Trophoblast cell (in vitro differentiated cells and primary cell): ENCODE measurements around the gene TLE4.

Experiments
- DNase-seq, 2 donors: peaks; one replicate each; pipeline ENCODE4 v3.0.0-alpha.2; 2016
- H2AFZ ChIP-seq: 2 replicates; pipeline ENCODE4 v1.6.1; 2013; ENCODE audit warnings: low read length, moderate library complexity, mild to moderate bottlenecking; ENCODE audit not compliant: insufficient read depth, poor library complexity
- H2AK5ac ChIP-seq: 2 replicates; pipeline ENCODE4 v1.6.1; 2013; ENCODE audit warnings: mild to moderate bottlenecking, low read length
- H2BK120ac ChIP-seq: 2 replicates; pipeline ENCODE4 v1.6.1; 2013; ENCODE audit warnings: low read length, mild to moderate bottlenecking, moderate library complexity; ENCODE audit not compliant: insufficient read depth, poor library complexity
- H2BK12ac ChIP-seq: 2 replicates; pipeline ENCODE4 v1.6.1; 2013; ENCODE audit warnings: mild to moderate bottlenecking, low read length, moderate library complexity
- H2BK5ac ChIP-seq: 2 replicates; pipeline ENCODE4 v1.6.1; 2013; ENCODE audit warnings: low read length, low read depth, moderate library complexity, mild to moderate bottlenecking; ENCODE audit not compliant: poor library complexity
- H3K14ac ChIP-seq: 2 replicates; pipeline ENCODE4 v1.6.1; 2013; ENCODE audit warnings: mild to moderate bottlenecking, low read length
- H3K18ac ChIP-seq: 2 replicates; pipeline ENCODE4 v1.6.1; 2013; ENCODE audit warnings: mild to moderate bottlenecking, low read length
- H3K23ac ChIP-seq: 2 replicates; pipeline ENCODE4 v1.6.1; 2013; ENCODE audit warnings: low read length
- H3K27ac ChIP-seq: 2 replicates; pipeline ENCODE4 v1.5.1; 2013; ENCODE audit warnings: low read depth, mild to moderate bottlenecking, inconsistent platforms, low read length, moderate library complexity
- H3K27me3 ChIP-seq: 2 replicates; pipeline ENCODE4 v1.6.1; 2013; ENCODE audit warnings: inconsistent platforms, mild to moderate bottlenecking, low read length, moderate library complexity; ENCODE audit not compliant: insufficient read depth
- H3K36me3 ChIP-seq, 2 experiments: 1 replicate in 1 of 2; 2 replicates in 1 of 2; pipeline ENCODE4 v1.6.1; 2013; ENCODE audit warnings: low read length in 2 of 2, mild to moderate bottlenecking in 2 of 2, moderate library complexity in 1 of 2; ENCODE audit not compliant: insufficient read depth in 2 of 2, control insufficient read depth in 1 of 2
- H3K4ac ChIP-seq: 2 replicates; pipeline ENCODE4 v1.6.1; 2013; ENCODE audit warnings: low read depth, mild to moderate bottlenecking, low read length, moderate library complexity
- H3K4me1 ChIP-seq, 2 experiments: 1 replicate in 1 of 2; 2 replicates in 1 of 2; pipeline ENCODE4 v1.6.1; 2013; ENCODE audit warnings: low read length in 2 of 2, mild to moderate bottlenecking in 2 of 2, moderate library complexity in 1 of 2; ENCODE audit not compliant: insufficient read depth in 2 of 2, control insufficient read depth in 1 of 2
- H3K4me2 ChIP-seq: 2 replicates; pipeline ENCODE4 v1.6.1; 2013; ENCODE audit warnings: inconsistent platforms, mild to moderate bottlenecking, low read length, moderate library complexity
- H3K4me3 ChIP-seq: 2 replicates; pipeline ENCODE4 v1.5.1; 2013; ENCODE audit warnings: mild to moderate bottlenecking, low read depth, low read length, inconsistent platforms
- H3K79me1 ChIP-seq: one replicate; pipeline ENCODE4 v1.6.1; 2013; ENCODE audit warnings: low read length
- H3K79me2 ChIP-seq: 2 replicates; pipeline ENCODE4 v1.6.1; 2013; ENCODE audit warnings: low read length, mild to moderate bottlenecking; ENCODE audit not compliant: control insufficient read depth, insufficient read depth, poor library complexity
- H3K9ac ChIP-seq: 2 replicates; pipeline ENCODE4 v1.6.1; 2013; ENCODE audit warnings: mild to moderate bottlenecking, low read length
- H3K9me3 ChIP-seq: 2 replicates; pipeline ENCODE4 v1.6.1; 2013; ENCODE audit warnings: low read depth, mild to moderate bottlenecking, control low read depth, inconsistent platforms, low read length; ENCODE audit not compliant: insufficient read depth
- H4K12ac ChIP-seq: 2 replicates; pipeline ENCODE4 v1.6.1; 2013; ENCODE audit warnings: low read depth, mild to moderate bottlenecking, low read length, moderate library complexity
- H4K8ac ChIP-seq: 2 replicates; pipeline ENCODE4 v1.6.1; 2013; ENCODE audit warnings: low read depth, mild to moderate bottlenecking, low read length, moderate library complexity
- H4K91ac ChIP-seq: one replicate; pipeline ENCODE4 v1.6.1; 2013; ENCODE audit warnings: low read depth, mild to moderate bottlenecking, low read length, moderate library complexity
- WGBS: extraction: QIAGEN DNeasy Blood & Tissue Kit; methylation state at CpG from one replicate; pipeline ENCODE4 v1.1.7; 2013; ENCODE audit warnings: missing lambda C conversion rate; ENCODE audit not compliant: insufficient read length, insufficient coverage; ENCODE audit errors: extremely low coverage; 5-methylcytosine and 5-hydroxymethylcytosine counted together

Gene TLE4

GRCh38 chr9:79623799-79624721 is 52.3 kb downstream of the TLE4 start:
- no peak overlapping the region for H3K4me3 ChIP-seq
- H3K23ac ChIP-seq: no peak overlapping the region
- H2AK5ac ChIP-seq: no peak overlapping the region
- peaks cover 2 to 6% of the 10 kb centered on the region in 2 experiments for H3K36me3 ChIP-seq
- H3K27ac ChIP-seq: no peak overlapping the region
- peak overlapping the region; percentile 36 for H3K4ac ChIP-seq
- DNase-seq: no peak
- no peak overlapping the region for H3K4me2 ChIP-seq
- no peak overlapping the region for H2BK12ac ChIP-seq
- H3K79me2 ChIP-seq: peaks cover 8% of the 10 kb centered on the region
- H3K9me3 ChIP-seq: no peaks in the 10 kb centered on the region
- H2BK120ac ChIP-seq: no peak overlapping the region
- no peak overlapping the region for H4K12ac ChIP-seq
- H3K4me1 ChIP-seq: peaks cover 6 to 9% of the 10 kb centered on the region in 2 experiments
- WGBS: no CpG with 5 or more reads among the region's 6 CpGs
- H2BK5ac ChIP-seq: no peak overlapping the region
- H3K27me3 ChIP-seq: no peaks in the 10 kb centered on the region
- H4K91ac ChIP-seq: no peak overlapping the region
- H3K14ac ChIP-seq: no peak overlapping the region
- no peak overlapping the region for H3K18ac ChIP-seq
- no peak overlapping the region for H2AFZ ChIP-seq
- no peaks in the 10 kb centered on the region for H3K79me1 ChIP-seq
- no peak overlapping the region for H4K8ac ChIP-seq
- H3K9ac ChIP-seq: no peak overlapping the region

- Histone ChIP-seq H3K9me3 (no peaks in the 10 kb centered on the region), H3K4me1 (peaks cover 0 to 2% of the 10 kb centered on the region in 2 experiments)
Measured at GRCh38 chr9:79629721-79630120, 58.0 kb downstream of the TLE4 start.

GRCh38 chr9:79630521-79631403 is 59.0 kb downstream of the TLE4 start:
- Histone ChIP-seq H3K9me3 (no peaks in the 10 kb centered on the region), H3K18ac (no peak overlapping the region), H3K4me3 (no peak overlapping the region), H4K12ac (no peak overlapping the region), H3K4me2 (no peak overlapping the region), H3K36me3 (peaks cover 5 to 8% of the 10 kb centered on the region in 2 experiments), H3K23ac (no peak overlapping the region), H2BK120ac (no peak overlapping the region), H3K14ac (no peak overlapping the region), H3K4ac (no peak overlapping the region), H3K9ac (no peak overlapping the region), H3K27me3 (no peaks in the 10 kb centered on the region), H3K79me2 (peaks cover 2% of the 10 kb centered on the region), H3K27ac (no peak overlapping the region), H2AK5ac (no peak overlapping the region), H2BK5ac (no peak overlapping the region), H4K8ac (no peak overlapping the region), H3K4me1 (peaks cover 0 to 2% of the 10 kb centered on the region in 2 experiments), H2BK12ac (no peak overlapping the region), H4K91ac (no peak overlapping the region), H3K79me1 (no peaks in the 10 kb centered on the region), H2AFZ (no peak overlapping the region)
- DNase-seq: no peak
- no CpG with 5 or more reads among the region's 5 CpGs for WGBS

More at GRCh38 chr9:79629721-79630120, 58.0 kb downstream of the TLE4 start:
- Histone ChIP-seq H3K36me3 (peaks cover 5 to 8% of the 10 kb centered on the region in 2 experiments), H3K27ac (no peak overlapping the region), H3K9ac (no peak overlapping the region), H3K14ac (no peak overlapping the region), H3K4me3 (no peak overlapping the region), H4K8ac (no peak overlapping the region), H3K4me2 (no peak overlapping the region), H3K79me1 (no peaks in the 10 kb centered on the region), H2BK12ac (no peak overlapping the region), H3K4ac (no peak overlapping the region), H3K27me3 (no peaks in the 10 kb centered on the region), H2AFZ (no peak overlapping the region), H3K18ac (no peak overlapping the region), H2BK5ac (no peak overlapping the region), H4K91ac (no peak overlapping the region), H3K23ac (no peak overlapping the region), H4K12ac (no peak overlapping the region), H2BK120ac (no peak overlapping the region), H2AK5ac (no peak overlapping the region), H3K79me2 (peaks cover 2% of the 10 kb centered on the region)
- DNase-seq: no peak
- WGBS: no CpG with 5 or more reads among the region's 2 CpGs

GRCh38 chr9:79632060-79632459 is 60.3 kb downstream of the TLE4 start:
- H4K12ac ChIP-seq: no peak overlapping the region
- no peaks in the 10 kb centered on the region for H3K79me1 ChIP-seq
- no peak overlapping the region for H2BK5ac ChIP-seq
- no peak overlapping the region for H2AFZ ChIP-seq
- no peak overlapping the region for H3K27ac ChIP-seq
- WGBS: no CpG with 5 or more reads among the region's 5 CpGs
- H3K4me1 ChIP-seq: peaks cover 0 to 3% of the 10 kb centered on the region in 2 experiments
- no peaks in the 10 kb centered on the region for H3K9me3 ChIP-seq
- no peak overlapping the region for H4K8ac ChIP-seq
- H3K4ac ChIP-seq: peak overlapping the region; percentile 76
- no peak overlapping the region for H3K14ac ChIP-seq
- H2AK5ac ChIP-seq: no peak overlapping the region
- H4K91ac ChIP-seq: no peak overlapping the region
- peaks cover 6 to 7% of the 10 kb centered on the region in 2 experiments for H3K36me3 ChIP-seq
- peak overlapping the region; percentile 29 for H3K18ac ChIP-seq
- no peak overlapping the region for H3K23ac ChIP-seq
- no peak overlapping the region for H2BK12ac ChIP-seq
- no peak overlapping the region for H2BK120ac ChIP-seq
- no peaks in the 10 kb centered on the region for H3K27me3 ChIP-seq
- no peak overlapping the region for H3K4me2 ChIP-seq
- no peak overlapping the region for H3K4me3 ChIP-seq
- peaks cover 4% of the 10 kb centered on the region for H3K79me2 ChIP-seq
- H3K9ac ChIP-seq: no peak overlapping the region
- no peak for DNase-seq
